Bronchial epithelial cell (primary cell): ENCODE data around the gene IL1R1. TPM values are rescaled to one million over a fixed set of nuclear protein-coding genes. Genes with fewer than 3 reads are reported as not detected.
A peak's percentile ranks its signal among the peaks of the same experiment; 100 is the strongest.

Experiments used
- DNase-seq: peaks from one replicate; pipeline ENCODE4 v3.0.0-alpha.2; 2010; ENCODE audit warnings: low read depth
- FAIRE-seq: peaks from 2 replicates; lab custom pipeline; 2011; peaks lifted over from hg19 to GRCh38; lab: Jason Lieb, UNC
- H3K27me3 ChIP-seq: 2 replicates; pipeline ENCODE4 v1.5.1; 2011; ENCODE audit warnings: low read length; ENCODE audit not compliant: control insufficient read depth, insufficient read depth
- H3K36me3 ChIP-seq: 2 replicates; pipeline ENCODE4 v1.5.1; 2011; ENCODE audit warnings: low read length; ENCODE audit not compliant: control insufficient read depth, insufficient read depth
- H3K4me3 ChIP-seq: 2 replicates; pipeline ENCODE4 v1.5.1; 2011; ENCODE audit warnings: mild to moderate bottlenecking, low read depth, low read length, control low read depth
- CTCF ChIP-seq: IDR thresholded peaks from 2 replicates; pipeline ENCODE4 v1.5.1; 2011; ENCODE audit warnings: mild to moderate bottlenecking, moderate library complexity, low read length, control low read depth, inconsistent platforms; ENCODE audit not compliant: insufficient read depth, severe bottlenecking
- total RNA-seq: library from RNA; depleted of rRNA; stranded (reverse); fragments of >200 nt; gene quantifications from 2 replicates; pipeline ENCODE4 v1.2.1, GENCODE V29; 2014

Gene IL1R1
- total RNA-seq, 1 donor from 2014 or later = 1.6 TPM

GRCh38 chr2:102186791-102187495 is 44.4 kb downstream of the IL1R1 start, which contains the start of gene IL1RL2:
TSS of gene IL1RL2 (plus strand) at chr2:102187023. CDS start at chr2:102187868, 845 bp downstream.
- DNase-seq (peak; percentile 65), FAIRE-seq (no peak)
- Histone ChIP-seq H3K4me3 (peak within 1 kb of the TSS; percentile 42), H3K27me3 (no peaks in the 10 kb centered on the region), H3K36me3 (no peaks in the 10 kb centered on the region)
- no peak for TF ChIP-seq CTCF

GRCh38 chr2:102187496-102188150 is 45.1 kb downstream of the IL1R1 start:
- H3K27me3 ChIP-seq = no peaks in the 10 kb centered on the region
- H3K4me3 ChIP-seq = peak overlapping the region; percentile 42
- DNase-seq (no peak), FAIRE-seq (no peak)
- peak; percentile 53 for TF ChIP-seq CTCF
- H3K36me3 ChIP-seq = no peaks in the 10 kb centered on the region

GRCh38 chr2:102190430-102191107 is 48.0 kb downstream of the IL1R1 start:
- H3K36me3 ChIP-seq = no peaks in the 10 kb centered on the region
- no peak for FAIRE-seq
- H3K27me3 ChIP-seq = no peaks in the 10 kb centered on the region
- TF ChIP-seq CTCF = no peak
- H3K4me3 ChIP-seq = no peak overlapping the region
- DNase-seq = no peak

GRCh38 chr2:102191501-102191900 is 49.0 kb downstream of the IL1R1 start:
- Histone ChIP-seq H3K27me3 (no peaks in the 10 kb centered on the region), H3K36me3 (no peaks in the 10 kb centered on the region), H3K4me3 (no peak overlapping the region)
- FAIRE-seq (no peak), DNase-seq (no peak)
- no peak for TF ChIP-seq CTCF

- DNase-seq (peak; percentile 82), FAIRE-seq (no peak)
- no peak for TF ChIP-seq CTCF
- H3K36me3 ChIP-seq = no peaks in the 10 kb centered on the region
- H3K4me3 ChIP-seq = no peak overlapping the region
- H3K27me3 ChIP-seq = no peaks in the 10 kb centered on the region
Observed at GRCh38 chr2:102193074-102193473, 50.5 kb downstream of the IL1R1 start.
